ENCODE results near the gene AKR1E2. TPM values are rescaled to one million over a fixed set of nuclear protein-coding genes. Genes with fewer than 3 reads are reported as not detected.

The AKR1E2 gene
- total RNA-seq, 2 experiments from 2014 or later, result 4.5 to 6.5 TPM

DNA sequence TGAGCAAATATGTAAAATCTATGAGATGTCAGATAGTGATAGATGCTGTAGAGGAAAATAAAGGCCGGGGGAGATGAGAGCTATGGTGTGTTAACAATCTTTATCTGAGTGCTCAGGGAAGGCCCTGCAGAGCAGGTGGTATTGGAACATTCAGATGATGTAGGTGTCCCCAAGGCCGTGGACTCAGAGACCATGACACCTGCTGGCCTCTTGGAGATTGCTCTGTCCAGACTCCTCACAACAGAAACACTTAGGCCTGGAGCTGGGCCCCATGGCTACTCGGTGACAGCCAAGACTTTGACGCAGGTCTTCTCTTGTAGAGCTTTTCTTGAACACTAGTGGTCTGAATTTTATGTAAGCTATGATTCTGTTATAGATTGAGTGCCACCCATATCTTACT, 13.3 kb downstream of the AKR1E2 start:
- Mint-ChIP-seq H3K36me3 (peaks cover 5% of the 10 kb centered on the region), H3K4me1 (peaks cover 16% of the 10 kb centered on the region), H3K27me3 (no peaks in the 10 kb centered on the region), H3K4me3 (no peak overlapping the region), H3K9me3 (no peaks in the 10 kb centered on the region), H3K27ac (no peak overlapping the region)
- DNase-seq (no peak), ATAC-seq (ENCODE audit: low read depth) (no peak)
- POLR2A ChIA-PET, result no interaction called here

DNA sequence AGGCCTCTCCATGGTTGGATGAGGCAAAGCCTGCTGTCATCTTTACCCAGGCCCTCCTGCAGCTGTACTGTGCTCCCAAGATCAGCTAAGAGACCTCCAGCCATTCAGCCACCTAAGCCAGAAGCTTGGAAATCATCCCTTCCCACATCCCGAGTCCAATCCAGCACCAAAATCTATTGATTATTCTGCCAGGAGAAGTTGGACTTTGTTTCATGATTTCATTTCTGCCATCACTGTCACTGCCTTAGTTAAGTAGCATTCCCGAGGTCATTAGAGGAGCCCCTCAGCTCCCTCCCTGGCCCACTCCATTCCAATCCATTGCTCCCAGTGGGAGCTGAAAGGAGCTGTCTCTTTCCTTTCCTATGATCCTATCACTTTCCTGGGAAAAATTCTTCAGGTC, 14.1 kb downstream of the AKR1E2 start:
- DNase-seq (no peak), ATAC-seq (ENCODE audit: low read depth) (no peak)
- no peak overlapping the region for H3K4me3 Mint-ChIP-seq
- peaks cover 14% of the 10 kb centered on the region for H3K4me1 Mint-ChIP-seq
- POLR2A ChIA-PET, result no interaction called here
- H3K27ac Mint-ChIP-seq, result no peak overlapping the region
- H3K27me3 Mint-ChIP-seq, result no peaks in the 10 kb centered on the region
- H3K36me3 Mint-ChIP-seq, result peaks cover 5% of the 10 kb centered on the region
- H3K9me3 Mint-ChIP-seq, result no peaks in the 10 kb centered on the region

- ATAC-seq (ENCODE audit: low read depth) (no peak), DNase-seq (no peak)
- Mint-ChIP-seq H3K4me3 (no peak overlapping the region), H3K4me1 (no peaks in the 10 kb centered on the region), H3K27ac (no peak overlapping the region), H3K27me3 (no peaks in the 10 kb centered on the region), H3K9me3 (no peaks in the 10 kb centered on the region), H3K36me3 (no peaks in the 10 kb centered on the region)
- POLR2A ChIA-PET, result no interaction called here
Measured at GRCh38 chr10:4843525-4844180, 17.6 kb downstream of the AKR1E2 start.

DNA sequence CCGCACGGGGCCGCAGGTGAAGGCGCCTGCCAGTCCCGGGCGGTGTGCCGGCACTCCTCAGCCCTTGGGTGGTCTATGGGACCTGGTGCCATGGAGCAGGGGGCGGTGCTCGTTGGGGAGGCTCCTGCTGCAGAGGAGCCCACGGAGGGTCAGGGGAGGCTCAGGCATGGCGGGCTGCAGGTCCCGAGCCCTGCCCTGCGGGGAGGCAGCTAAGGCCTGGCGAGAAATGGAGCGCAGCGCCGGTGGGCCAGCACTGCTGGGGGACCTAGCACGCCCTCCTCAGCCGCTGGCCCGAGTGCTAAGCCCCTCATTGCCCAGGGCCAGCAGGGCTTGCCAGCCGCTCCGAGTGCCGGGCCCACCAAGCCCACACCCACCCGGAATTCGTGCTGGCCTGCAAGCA, 18.9 kb downstream of the AKR1E2 start:
- Mint-ChIP-seq H3K27me3 (no peaks in the 10 kb centered on the region), H3K36me3 (no peaks in the 10 kb centered on the region), H3K4me1 (peaks cover 6% of the 10 kb centered on the region), H3K4me3 (no peak overlapping the region), H3K27ac (no peak overlapping the region), H3K9me3 (no peaks in the 10 kb centered on the region)
- DNase-seq, result no peak
- no peak for ATAC-seq (ENCODE audit: low read depth)
- POLR2A ChIA-PET, result no interaction called here

- DNase-seq (no peak), ATAC-seq (ENCODE audit: low read depth) (no peak)
- H3K4me1 Mint-ChIP-seq, result peaks cover 6% of the 10 kb centered on the region
- no peaks in the 10 kb centered on the region for H3K36me3 Mint-ChIP-seq
- no peak overlapping the region for H3K4me3 Mint-ChIP-seq
- POLR2A ChIA-PET, result no interaction called here
- H3K27me3 Mint-ChIP-seq, result no peaks in the 10 kb centered on the region
- H3K27ac Mint-ChIP-seq, result no peak overlapping the region
- no peaks in the 10 kb centered on the region for H3K9me3 Mint-ChIP-seq
Measured at GRCh38 chr10:4845766-4846165, 19.8 kb downstream of the AKR1E2 start.

DNA sequence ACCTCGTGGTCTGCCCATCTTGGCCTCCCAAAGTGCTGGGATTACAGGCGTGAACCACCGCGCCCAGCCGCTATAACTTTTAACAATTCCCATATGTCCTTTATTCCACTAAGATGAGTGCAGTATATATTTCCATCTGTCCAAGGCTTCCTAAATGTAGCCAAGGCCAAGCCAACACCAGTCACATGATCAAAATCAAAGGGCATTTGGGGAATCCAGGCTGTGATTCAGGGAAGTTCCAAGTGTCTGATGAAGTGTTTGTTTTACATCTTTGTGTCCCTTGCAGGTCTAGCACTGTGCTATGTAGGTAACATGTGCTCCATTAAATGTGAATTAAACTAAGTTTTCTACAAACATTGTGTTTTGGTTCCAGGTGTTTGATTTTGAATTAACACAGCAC, 20.8 kb downstream of the AKR1E2 start:
- H3K36me3 Mint-ChIP-seq, result no peaks in the 10 kb centered on the region
- no peak for DNase-seq

DNA sequence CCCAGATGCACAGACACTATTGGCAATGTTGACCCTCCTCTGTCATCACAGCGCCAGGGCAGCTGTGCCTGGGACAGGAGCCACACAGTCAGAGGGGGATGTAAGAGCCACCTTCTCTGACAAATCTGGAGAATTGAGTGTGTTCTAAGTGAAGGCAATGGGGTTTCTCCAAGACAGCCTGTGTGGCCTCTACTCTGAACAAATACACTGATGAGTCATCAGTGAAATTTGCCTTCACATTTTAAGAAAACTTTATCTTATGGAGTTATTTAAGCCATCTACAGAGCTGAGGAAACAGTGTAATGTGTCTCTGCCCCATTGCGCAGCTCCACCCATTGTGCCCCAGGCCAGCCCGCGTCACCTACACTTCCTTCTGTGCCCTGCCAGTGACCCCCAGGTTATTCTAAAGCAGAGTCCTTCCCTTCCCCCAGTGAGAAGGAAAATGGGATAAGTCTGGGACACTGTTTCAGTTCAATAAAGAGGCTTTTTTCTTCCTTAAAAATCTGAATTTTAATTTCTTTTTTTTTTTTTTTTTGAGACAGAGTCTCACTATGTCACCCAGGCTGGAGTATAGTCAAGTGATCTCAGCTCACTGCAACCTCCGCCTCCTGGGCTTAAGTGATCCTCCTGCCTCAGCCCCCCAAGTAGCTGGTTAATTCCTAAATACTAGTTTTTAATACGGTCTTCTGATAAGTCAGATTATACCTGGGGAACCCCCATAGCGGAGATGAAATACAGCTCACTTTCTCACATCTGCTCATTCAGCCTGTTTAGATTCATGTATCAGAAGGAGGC, 21.8 kb downstream of the AKR1E2 start:
- Mint-ChIP-seq H3K4me3 (no peak overlapping the region), H3K9me3 (no peaks in the 10 kb centered on the region), H3K27me3 (no peaks in the 10 kb centered on the region), H3K4me1 (peaks cover 6% of the 10 kb centered on the region), H3K36me3 (no peaks in the 10 kb centered on the region), H3K27ac (no peak overlapping the region)
- ATAC-seq (ENCODE audit: low read depth), result no peak
- DNase-seq, result no peak
- POLR2A ChIA-PET, result interaction anchor here (1.0 kb wide), 1 partner anchor 12 kb away, joined by 3 read pairs; no protein-coding TSS in a partner anchor

More for the DNA sequence above, 20.8 kb downstream of the AKR1E2 start:
- H3K9me3 Mint-ChIP-seq, result no peaks in the 10 kb centered on the region
- no peak overlapping the region for H3K4me3 Mint-ChIP-seq
- H3K27me3 Mint-ChIP-seq, result no peaks in the 10 kb centered on the region
- H3K27ac Mint-ChIP-seq, result no peak overlapping the region
- H3K4me1 Mint-ChIP-seq, result peaks cover 6% of the 10 kb centered on the region
- POLR2A ChIA-PET, result no interaction called here
- ATAC-seq (ENCODE audit: low read depth), result no peak

DNA sequence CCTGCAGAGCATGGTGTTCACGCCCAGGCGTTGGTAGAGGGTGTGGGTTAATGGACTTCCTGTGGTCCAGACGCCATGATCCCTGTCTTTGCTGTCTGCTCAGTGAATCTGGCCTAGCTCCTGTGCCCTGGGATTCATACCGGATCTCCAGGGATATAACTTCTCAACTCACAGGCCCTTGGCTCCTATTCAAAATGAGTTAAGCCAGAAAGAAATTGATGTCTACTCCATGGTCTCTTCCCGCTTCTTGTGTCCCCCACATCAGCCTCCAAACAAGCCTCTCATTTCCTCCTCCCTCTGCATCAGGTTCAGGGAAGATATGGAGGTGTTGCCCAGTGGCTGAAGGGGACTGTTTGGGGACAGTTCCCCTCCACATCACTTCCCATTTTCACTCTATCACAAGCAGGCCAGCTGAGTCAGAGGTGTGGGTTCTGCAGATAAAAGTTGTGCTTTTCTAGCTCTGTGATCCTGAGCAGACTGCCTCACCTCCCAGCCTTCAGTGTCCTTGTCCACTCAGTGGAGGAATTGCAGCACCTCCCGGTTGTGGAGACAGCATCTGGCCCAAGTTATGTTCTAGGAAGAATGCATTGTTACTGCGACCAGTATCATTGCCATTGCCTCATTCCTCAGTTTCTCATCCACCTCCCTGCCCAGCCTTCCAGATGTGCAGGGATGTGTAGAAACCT, 22.5 kb downstream of the AKR1E2 start:
- ATAC-seq (ENCODE audit: low read depth) (no peak), DNase-seq (no peak)
- no peaks in the 10 kb centered on the region for H3K9me3 Mint-ChIP-seq
- H3K4me3 Mint-ChIP-seq, result no peak overlapping the region
- H3K36me3 Mint-ChIP-seq, result no peaks in the 10 kb centered on the region
- H3K27me3 Mint-ChIP-seq, result no peaks in the 10 kb centered on the region
- POLR2A ChIA-PET, result interaction anchor here (1.0 kb wide), 1 partner anchor 13 kb away, joined by 3 read pairs; no protein-coding TSS in a partner anchor
- H3K27ac Mint-ChIP-seq, result peak overlapping the region; percentile 45
- peaks cover 6% of the 10 kb centered on the region for H3K4me1 Mint-ChIP-seq

GRCh38 chr10:4849042-4849402, 23.0 kb downstream of the AKR1E2 start:
- ATAC-seq (ENCODE audit: low read depth), result no peak
- no peak for DNase-seq
- Mint-ChIP-seq H3K36me3 (no peaks in the 10 kb centered on the region), H3K4me3 (no peak overlapping the region), H3K27ac (peak overlapping the region; percentile 45), H3K9me3 (no peaks in the 10 kb centered on the region), H3K27me3 (no peaks in the 10 kb centered on the region), H3K4me1 (peaks cover 6% of the 10 kb centered on the region)
- POLR2A ChIA-PET, result no interaction called here

DNA sequence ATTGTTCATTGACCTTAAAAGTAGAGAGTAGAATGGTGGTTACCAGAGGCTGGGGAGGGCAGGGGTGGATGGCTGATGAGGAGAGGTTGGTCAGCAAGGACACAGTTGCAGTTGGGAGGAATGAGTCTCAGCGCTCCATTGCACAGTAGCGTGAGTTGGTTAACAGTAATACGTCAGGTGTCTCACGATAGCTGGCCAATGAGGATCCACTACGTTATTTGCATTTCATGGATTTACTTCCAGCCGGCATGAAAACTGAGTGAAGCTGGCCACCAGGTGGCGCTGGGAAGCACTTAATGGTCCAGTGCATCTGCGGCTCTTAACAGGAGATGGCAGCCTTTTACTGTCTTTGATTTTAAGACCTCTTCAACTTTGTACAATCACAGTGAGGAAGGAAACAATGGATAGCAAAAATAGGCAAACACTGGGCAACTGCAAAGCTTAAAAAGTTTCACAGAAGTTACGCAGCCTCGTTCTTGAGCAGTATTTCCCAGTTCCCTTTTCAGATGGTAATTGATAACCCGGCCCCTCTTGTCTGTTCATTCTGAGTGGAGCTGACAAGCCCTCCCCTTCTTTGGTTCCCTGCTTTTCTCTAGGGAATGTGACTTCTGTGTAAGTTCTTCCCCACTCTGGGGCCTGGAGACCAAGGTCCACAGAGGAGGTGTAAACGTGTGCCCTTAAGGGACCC, 23.7 kb downstream of the AKR1E2 start:
- peak; percentile 93 for ATAC-seq (ENCODE audit: low read depth)
- DNase-seq, result peak; percentile 87
- Mint-ChIP-seq H3K27ac (peak overlapping the region; percentile 59), H3K4me3 (no peak overlapping the region), H3K9me3 (no peaks in the 10 kb centered on the region), H3K27me3 (no peaks in the 10 kb centered on the region), H3K36me3 (no peaks in the 10 kb centered on the region), H3K4me1 (peaks cover 6% of the 10 kb centered on the region)
- POLR2A ChIA-PET, result no interaction called here

DNA sequence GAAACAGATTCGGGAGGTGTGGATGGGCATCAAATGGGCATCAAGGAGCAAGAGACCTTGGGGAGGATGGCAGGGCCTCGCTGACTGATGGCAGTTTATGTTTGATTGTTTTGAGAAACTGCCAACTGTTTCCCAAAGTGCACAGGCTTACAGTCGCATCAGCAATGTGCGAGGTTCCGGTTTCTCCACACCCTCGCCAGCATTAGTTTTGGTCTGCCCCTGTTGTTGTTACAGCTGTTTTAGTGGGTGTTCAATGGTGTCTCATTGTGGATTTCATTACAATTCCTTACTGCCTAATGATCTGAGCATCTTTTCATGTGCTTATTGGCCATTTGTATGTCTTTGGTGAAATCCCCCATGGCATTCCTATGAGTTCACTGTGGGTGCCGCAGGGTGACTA, 24.4 kb downstream of the AKR1E2 start:
- POLR2A ChIA-PET, result no interaction called here
- Mint-ChIP-seq H3K27me3 (no peaks in the 10 kb centered on the region), H3K4me1 (peaks cover 6% of the 10 kb centered on the region)

GRCh38 chr10:4851176-4851575, 25.2 kb downstream of the AKR1E2 start:
- no peak overlapping the region for H3K4me3 Mint-ChIP-seq
- POLR2A ChIA-PET, result no interaction called here
- ATAC-seq (ENCODE audit: low read depth) (no peak), DNase-seq (no peak)
- H3K9me3 Mint-ChIP-seq, result no peaks in the 10 kb centered on the region
- peaks cover 6% of the 10 kb centered on the region for H3K4me1 Mint-ChIP-seq
- H3K36me3 Mint-ChIP-seq, result no peaks in the 10 kb centered on the region
- H3K27me3 Mint-ChIP-seq, result no peaks in the 10 kb centered on the region
- no peak overlapping the region for H3K27ac Mint-ChIP-seq

More for the DNA sequence above, 24.4 kb downstream of the AKR1E2 start:
- no peaks in the 10 kb centered on the region for H3K36me3 Mint-ChIP-seq
- ATAC-seq (ENCODE audit: low read depth), result no peak
- no peak for DNase-seq
- no peak overlapping the region for H3K27ac Mint-ChIP-seq
- H3K9me3 Mint-ChIP-seq, result no peaks in the 10 kb centered on the region
- H3K4me3 Mint-ChIP-seq, result no peak overlapping the region

DNA sequence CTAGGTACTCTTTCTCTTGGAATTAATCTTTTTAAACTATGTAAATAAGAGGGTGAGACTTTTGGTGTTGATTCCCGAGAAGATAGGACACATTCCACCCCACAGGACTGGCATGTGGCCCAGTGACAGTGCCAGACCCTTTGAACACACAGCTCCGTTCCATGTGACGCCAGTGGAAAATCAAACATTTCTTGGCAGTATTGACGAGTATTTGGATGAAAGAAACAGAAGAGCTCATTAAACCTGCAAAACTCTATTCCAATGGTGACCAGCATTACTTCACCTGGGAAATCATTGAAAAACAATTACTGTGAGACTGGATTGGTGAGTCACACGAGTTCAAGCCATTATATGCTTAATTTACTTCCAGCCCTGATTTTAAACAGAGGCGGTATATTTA, 25.8 kb downstream of the AKR1E2 start:
- H3K36me3 Mint-ChIP-seq, result no peaks in the 10 kb centered on the region
- no peaks in the 10 kb centered on the region for H3K27me3 Mint-ChIP-seq
- H3K9me3 Mint-ChIP-seq, result no peaks in the 10 kb centered on the region
- peaks cover 6% of the 10 kb centered on the region for H3K4me1 Mint-ChIP-seq
- ATAC-seq (ENCODE audit: low read depth), result no peak
- no peak overlapping the region for H3K27ac Mint-ChIP-seq
- no peak for DNase-seq
- POLR2A ChIA-PET, result no interaction called here
- H3K4me3 Mint-ChIP-seq, result no peak overlapping the region

Data from activated naive CD8-positive, alpha-beta T cell treated with anti-CD3 and anti-CD28 coated beads, Interleukin-2, amount 10 ng/mL, durations not matched to agents 7 days and 5 days (primary cell).